ENCODE data around the gene USP6NL. TPM values are rescaled to one million over a fixed set of nuclear protein-coding genes. Genes with fewer than 3 reads are reported as not detected.

Gene USP6NL
- total RNA-seq, 1 experiment from 2014 or later, result 27.5 TPM

DNA sequence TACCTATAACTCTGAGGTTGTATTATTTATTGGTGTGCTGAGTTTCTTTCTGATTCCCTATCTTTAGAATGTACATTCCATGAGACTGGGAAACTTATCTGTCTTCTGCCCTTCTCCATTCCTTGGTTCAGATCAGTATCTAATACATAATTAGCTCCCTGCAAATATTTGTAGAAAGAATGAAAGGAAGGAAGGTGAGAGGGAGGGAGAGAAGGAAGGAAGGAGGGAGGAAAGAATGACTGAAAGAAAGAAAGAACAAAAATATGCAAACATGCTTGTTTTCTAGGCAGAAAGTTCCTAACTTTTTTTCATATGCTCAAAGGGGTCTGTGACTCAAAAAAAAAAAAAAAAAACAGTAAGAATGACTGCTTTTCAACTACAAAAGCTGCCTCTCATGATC is 3.9 kb upstream of the USP6NL start:
- TF ChIP-seq, protein P1, sequence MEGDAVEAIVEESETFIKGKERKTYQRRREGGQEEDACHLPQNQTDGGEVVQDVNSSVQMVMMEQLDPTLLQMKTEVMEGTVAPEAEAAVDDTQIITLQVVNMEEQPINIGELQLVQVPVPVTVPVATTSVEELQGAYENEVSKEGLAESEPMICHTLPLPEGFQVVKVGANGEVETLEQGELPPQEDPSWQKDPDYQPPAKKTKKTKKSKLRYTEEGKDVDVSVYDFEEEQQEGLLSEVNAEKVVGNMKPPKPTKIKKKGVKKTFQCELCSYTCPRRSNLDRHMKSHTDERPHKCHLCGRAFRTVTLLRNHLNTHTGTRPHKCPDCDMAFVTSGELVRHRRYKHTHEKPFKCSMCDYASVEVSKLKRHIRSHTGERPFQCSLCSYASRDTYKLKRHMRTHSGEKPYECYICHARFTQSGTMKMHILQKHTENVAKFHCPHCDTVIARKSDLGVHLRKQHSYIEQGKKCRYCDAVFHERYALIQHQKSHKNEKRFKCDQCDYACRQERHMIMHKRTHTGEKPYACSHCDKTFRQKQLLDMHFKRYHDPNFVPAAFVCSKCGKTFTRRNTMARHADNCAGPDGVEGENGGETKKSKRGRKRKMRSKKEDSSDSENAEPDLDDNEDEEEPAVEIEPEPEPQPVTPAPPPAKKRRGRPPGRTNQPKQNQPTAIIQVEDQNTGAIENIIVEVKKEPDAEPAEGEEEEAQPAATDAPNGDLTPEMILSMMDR (IDR thresholded peaks at IDR 0.05; ENCODE audit: unreplicated experiment), result no peak
- H3K4me3 Mint-ChIP-seq (ENCODE audit: low read depth, unreplicated experiment), result no peak overlapping the region
- BruUV-seq (replicated peaks), result no TSS peak
- CTCF ChIA-PET, result interaction anchor here (0.7 kb wide), 1 partner anchor 321 kb away, joined by 4 read pairs; no protein-coding TSS in a partner anchor
- no peaks in the 10 kb centered on the region for H3K4me1 Mint-ChIP-seq (ENCODE audit: low read depth, unreplicated experiment)
- intact Hi-C loops (cut with micrococcal nuclease; ENCODE audit: unreplicated experiment), result no loop called here
- no peak overlapping the region for H3K27ac Mint-ChIP-seq (ENCODE audit: unreplicated experiment)
- H3K27me3 Mint-ChIP-seq (ENCODE audit: unreplicated experiment), result no peaks in the 10 kb centered on the region
- H3K36me3 Mint-ChIP-seq (ENCODE audit: insufficient read depth, unreplicated experiment), result peaks cover 15% of the 10 kb centered on the region
- no peak for DNase-seq
- H3K9me3 Mint-ChIP-seq (ENCODE audit: low read depth, unreplicated experiment), result no peaks in the 10 kb centered on the region

DNA sequence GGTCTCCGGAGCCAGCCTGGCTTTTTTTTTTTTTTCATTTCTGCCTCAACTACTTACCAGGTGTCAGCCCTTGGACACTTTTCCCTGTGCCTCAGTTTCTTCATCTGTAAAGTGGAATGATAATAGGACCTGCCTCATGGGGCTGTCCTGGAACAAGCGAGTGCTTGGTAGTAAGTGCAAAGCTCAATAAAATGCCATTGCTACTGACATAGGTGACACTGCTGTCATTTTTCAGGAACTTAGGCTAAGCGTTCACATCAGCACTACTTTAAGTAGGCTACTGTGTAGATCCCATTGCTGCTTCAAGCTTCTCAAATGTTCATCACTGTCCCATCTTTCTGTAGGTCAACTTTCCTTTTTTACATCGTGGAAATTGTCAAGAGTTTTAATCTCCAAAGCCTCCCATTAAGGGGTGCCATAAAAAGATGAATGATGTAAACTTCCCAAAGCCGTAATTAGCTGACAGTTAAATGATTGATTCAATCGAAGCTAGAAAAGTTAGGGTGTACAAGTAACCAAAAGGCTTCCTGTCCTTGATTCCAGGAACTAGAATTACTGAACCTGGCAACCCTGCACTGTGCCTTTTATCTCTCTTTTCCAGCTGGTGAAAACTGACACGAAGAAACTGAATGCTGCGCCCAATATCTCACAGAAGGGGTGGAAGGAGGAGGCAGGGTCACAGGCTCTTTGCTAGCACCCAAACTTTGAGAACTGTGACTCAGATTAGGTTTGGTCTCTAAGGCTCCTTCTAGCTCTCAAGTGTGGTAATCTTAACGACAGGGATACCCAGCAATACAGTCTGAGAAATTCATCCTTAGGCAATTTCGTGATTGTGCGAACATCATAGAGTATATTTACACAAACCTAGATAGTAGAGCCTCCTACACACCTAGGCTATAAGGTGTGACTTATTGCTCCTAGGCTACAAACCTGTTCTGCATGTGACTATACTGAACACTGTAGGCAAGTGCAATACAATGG is 861 bp upstream of the USP6NL start:
- Mint-ChIP-seq H3K9me3 (ENCODE audit: low read depth, unreplicated experiment) (no peaks in the 10 kb centered on the region), H3K27me3 (ENCODE audit: unreplicated experiment) (no peaks in the 10 kb centered on the region), H3K4me1 (ENCODE audit: low read depth, unreplicated experiment) (peaks cover 16% of the 10 kb centered on the region), H3K27ac (ENCODE audit: unreplicated experiment) (peak overlapping the region; percentile 86), H3K36me3 (ENCODE audit: insufficient read depth, unreplicated experiment) (peaks cover 28% of the 10 kb centered on the region), H3K4me3 (ENCODE audit: low read depth, unreplicated experiment) (peak overlapping the region; percentile 78)
- CTCF ChIA-PET, result interaction anchor here (0.7 kb wide), 2 partner anchors 33 to 107 kb away, joined by 3 read pairs; no protein-coding TSS in a partner anchor
- intact Hi-C loops (cut with micrococcal nuclease; ENCODE audit: unreplicated experiment), result no loop called here
- TF ChIP-seq, protein P1 (IDR thresholded peaks at IDR 0.05; ENCODE audit: unreplicated experiment), result no peak
- TSS peak; percentile 85 for BruUV-seq (replicated peaks)
- no peak for DNase-seq

DNA sequence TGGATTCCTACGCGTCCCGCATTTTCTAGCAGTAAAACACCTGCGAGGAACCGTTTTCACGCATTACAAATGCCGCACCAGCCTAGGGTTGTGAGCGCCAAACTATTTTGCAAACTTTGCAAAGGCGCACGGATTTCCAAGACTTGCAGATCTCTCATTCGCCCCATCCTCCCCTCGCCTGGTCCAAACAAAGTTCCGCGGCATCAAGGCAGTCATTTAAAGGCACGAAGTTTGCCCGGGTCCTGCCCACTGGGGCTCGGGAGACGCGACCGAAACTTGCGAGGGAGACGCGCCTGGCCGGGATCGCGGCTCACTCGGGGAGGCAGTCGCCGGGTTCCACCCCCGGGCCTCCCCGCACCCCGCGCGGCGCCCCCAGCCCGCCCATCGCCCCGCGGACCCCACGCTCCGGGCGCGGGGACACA is 613 bp downstream of the USP6NL start:
- Mint-ChIP-seq H3K27me3 (ENCODE audit: unreplicated experiment) (no peaks in the 10 kb centered on the region), H3K27ac (ENCODE audit: unreplicated experiment) (peak overlapping the region; percentile 84), H3K4me3 (ENCODE audit: low read depth, unreplicated experiment) (peak overlapping the region; percentile 78), H3K4me1 (ENCODE audit: low read depth, unreplicated experiment) (peaks cover 23% of the 10 kb centered on the region), H3K36me3 (ENCODE audit: insufficient read depth, unreplicated experiment) (peaks cover 28% of the 10 kb centered on the region), H3K9me3 (ENCODE audit: low read depth, unreplicated experiment) (no peaks in the 10 kb centered on the region)
- BruUV-seq (replicated peaks), result no TSS peak
- TF ChIP-seq, protein P1 (IDR thresholded peaks at IDR 0.05; ENCODE audit: unreplicated experiment), result no peak
- intact Hi-C loops (cut with micrococcal nuclease; ENCODE audit: unreplicated experiment), result loop anchor here (1.0 to 2.0 kb wide), 2 partner anchors 23 to 74 kb away; no protein-coding TSS in a partner anchor
- DNase-seq, result peak; percentile 24
- CTCF ChIA-PET, result no interaction called here

DNA sequence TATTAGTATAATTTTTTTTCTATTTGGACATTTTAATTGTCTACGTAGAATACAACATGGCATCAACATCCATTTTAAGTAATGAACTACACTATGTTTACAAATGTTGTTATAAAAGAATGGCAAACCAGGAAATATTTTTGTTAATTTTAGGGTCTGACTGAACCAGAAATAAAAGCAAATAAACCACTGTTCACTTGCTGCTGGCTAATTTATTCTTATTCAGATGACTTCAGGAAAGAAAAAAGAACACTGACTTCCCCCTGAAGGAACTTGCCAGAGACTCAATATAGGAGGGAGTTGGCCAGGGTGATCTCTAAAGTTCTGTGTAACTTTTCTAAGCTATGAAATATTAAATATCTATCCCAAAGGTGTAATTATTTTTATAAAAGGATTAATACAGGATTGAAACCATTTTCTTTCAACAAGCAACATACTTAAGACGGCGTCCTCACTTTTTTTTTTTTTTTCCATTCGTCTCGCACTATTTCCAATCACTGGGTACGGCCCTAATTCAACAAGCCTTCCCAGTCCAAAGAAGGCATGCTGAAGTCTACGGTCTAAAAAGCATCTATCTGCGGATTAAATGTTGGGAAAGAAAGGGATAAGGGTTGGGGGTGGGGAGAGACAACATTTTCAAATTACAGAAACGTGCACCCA is 1.2 kb downstream of the USP6NL start:
- TF ChIP-seq, protein P1 (IDR thresholded peaks at IDR 0.05; ENCODE audit: unreplicated experiment), result no peak
- Mint-ChIP-seq H3K27me3 (ENCODE audit: unreplicated experiment) (no peaks in the 10 kb centered on the region), H3K36me3 (ENCODE audit: insufficient read depth, unreplicated experiment) (peaks cover 28% of the 10 kb centered on the region), H3K4me3 (ENCODE audit: low read depth, unreplicated experiment) (peak overlapping the region; percentile 78), H3K4me1 (ENCODE audit: low read depth, unreplicated experiment) (peaks cover 28% of the 10 kb centered on the region), H3K27ac (ENCODE audit: unreplicated experiment) (peak overlapping the region; percentile 84), H3K9me3 (ENCODE audit: low read depth, unreplicated experiment) (no peaks in the 10 kb centered on the region)
- DNase-seq, result no peak
- no TSS peak for BruUV-seq (replicated peaks)
- intact Hi-C loops (cut with micrococcal nuclease; ENCODE audit: unreplicated experiment), result loop anchor here (2.0 kb wide), 1 partner anchor 75 kb away; no protein-coding TSS in a partner anchor
- CTCF ChIA-PET, result interaction anchor here (0.9 kb wide), 1 partner anchor 58 kb away, joined by 4 read pairs; no protein-coding TSS in a partner anchor

Data from Calu3 (cell line).